ENCODE results near the gene NELFCD.

- TF ChIP-seq CTCF (IDR thresholded peaks at IDR 0.05 in 2 of 3, conservative IDR thresholded peaks at IDR 0.05 in 1 of 3; ENCODE audit: control insufficient read depth in 2 of 3, extremely low read depth in 1 of 3, insufficient read depth in 1 of 3, low read depth in 3 of 3, low read length in 3 of 3) (no peak), ZBED1 (IDR thresholded peaks at IDR 0.05; ENCODE audit: borderline replicate concordance) (no peak), POLR2A (IDR thresholded peaks at IDR 0.05; ENCODE audit: low read depth, low read length) (peak; percentile 49; the same call in 1 of the 2 replicates), RB1 (IDR thresholded peaks at IDR 0.05; ENCODE audit: borderline replicate concordance) (no peak), POLR2AphosphoS5 (IDR thresholded peaks at IDR 0.05; ENCODE audit: low read length) (peak; percentile 24; the same call in 1 of the 2 replicates), SREBF2 (IDR thresholded peaks at IDR 0.05; ENCODE audit: low read length) (no peak), CEBPB (IDR thresholded peaks at IDR 0.05; ENCODE audit: borderline replicate concordance in 1 of 2, low read depth in 2 of 2, low read length in 2 of 2) (no peak), MXI1 (IDR thresholded peaks at IDR 0.05; ENCODE audit: low read depth, low read length) (no peak), EED (IDR thresholded peaks at IDR 0.05; ENCODE audit: low read depth) (no peak)
These were observed 17.6 kb downstream of the NELFCD start for GRCh38 chr20:58998656-58999055.
